OCI-LY1 (cell line): ENCODE data around the gene ADCY1.

ENCODE experiments used
- H2AFZ ChIP-seq: fragments of 200-600 bp; sonication (generic), shearing (Covaris generic); 2 replicates; pipeline ENCODE4 v1.6.0; 2014; ENCODE audit warnings: antibody characterized with exemption, mild to moderate bottlenecking, low read length
- H3F3A ChIP-seq: fragments of 200-600 bp; sonication (generic), shearing (Covaris generic); 2 replicates; pipeline ENCODE4 v1.6.0; 2014; ENCODE audit warnings: mild to moderate bottlenecking, antibody characterized with exemption, low read length, moderate library complexity; ENCODE audit not compliant: insufficient read depth
- H3K27ac ChIP-seq: fragments of 200-600 bp; sonication (generic); 2 replicates; pipeline ENCODE4 v1.5.1; 2014; ENCODE audit warnings: low read length, mixed run types, mild to moderate bottlenecking, low read depth; ENCODE audit not compliant: poor library complexity, severe bottlenecking
- H3K27me3 ChIP-seq: fragments of 200-600 bp; sonication (generic); 2 replicates; pipeline ENCODE4 v1.6.0; 2014; ENCODE audit warnings: antibody characterized with exemption, mild to moderate bottlenecking, low read length, moderate library complexity; ENCODE audit not compliant: insufficient read depth
- H3K36me3 ChIP-seq: fragments of 200-600 bp; sonication (generic); 2 replicates; pipeline ENCODE4 v1.6.1; 2014; ENCODE audit warnings: mild to moderate bottlenecking, antibody characterized with exemption, low read length, moderate library complexity, mixed read lengths; ENCODE audit not compliant: insufficient read depth
- H3K4me1 ChIP-seq: fragments of 200-600 bp; sonication (generic); 2 replicates; pipeline ENCODE4 v1.5.1; 2014; ENCODE audit warnings: mild to moderate bottlenecking, low read length, moderate library complexity; ENCODE audit not compliant: insufficient read depth, severe bottlenecking
- H3K4me2 ChIP-seq: fragments of 200-600 bp; sonication (generic), shearing (Covaris generic); 2 replicates; pipeline ENCODE4 v1.6.1; 2014; ENCODE audit warnings: low read length
- H3K4me3 ChIP-seq: fragments of 200-600 bp; sonication (generic); 2 replicates; pipeline ENCODE4 v1.5.1; 2014; ENCODE audit warnings: low read length, low read depth, mild to moderate bottlenecking, mixed read lengths; ENCODE audit not compliant: poor library complexity, severe bottlenecking
- H3K79me2 ChIP-seq: fragments of 200-600 bp; shearing (Covaris generic); 2 replicates; pipeline ENCODE4 v1.6.1; 2016; ENCODE audit warnings: mixed run types, low read length, mixed read lengths; ENCODE audit not compliant: insufficient read depth
- H3K9ac ChIP-seq: fragments of 200-600 bp; sonication (generic), shearing (Covaris generic); 2 replicates; pipeline ENCODE4 v1.6.1; 2014; ENCODE audit warnings: mild to moderate bottlenecking, low read length, mixed read lengths
- H3K9me2 ChIP-seq: fragments of 200-600 bp; sonication (generic), shearing (Covaris generic); 2 replicates; pipeline ENCODE4 v1.6.1; 2014; ENCODE audit warnings: low read depth, mild to moderate bottlenecking, low read length, mixed read lengths
- H3K9me3 ChIP-seq: fragments of 200-600 bp; shearing (Covaris generic); 2 replicates; pipeline ENCODE4 v1.6.1; 2014; ENCODE audit warnings: low read length, mixed read lengths
- H4K20me1 ChIP-seq: fragments of 200-600 bp; sonication (generic), shearing (Covaris generic); 2 replicates; pipeline ENCODE4 v1.6.0; 2016; ENCODE audit warnings: mild to moderate bottlenecking, low read length; ENCODE audit not compliant: insufficient read depth
- CTCF ChIP-seq: fragments of 200-600 bp; sonication (generic), shearing (Covaris generic); IDR thresholded peaks from 2 replicates; pipeline ENCODE4 v1.5.1; 2017; ENCODE audit warnings: mild to moderate bottlenecking, antibody characterized with exemption, low read length, moderate library complexity, mixed read lengths
- EZH2 ChIP-seq: fragments of 200-600 bp; sonication (generic), shearing (Covaris generic); IDR thresholded peaks from 2 replicates; pipeline ENCODE4 v1.8.0; 2017; ENCODE audit warnings: borderline replicate concordance, mixed run types, mild to moderate bottlenecking, antibody characterized with exemption, low read length, moderate library complexity, mixed read lengths

The ADCY1 gene

GRCh38 chr7:45699726-45700390 is 125.7 kb downstream of the ADCY1 start:
- TF ChIP-seq EZH2 (no peak), CTCF (no peak)
- Histone ChIP-seq H3K36me3 (no peaks in the 10 kb centered on the region), H3K4me1 (no peaks in the 10 kb centered on the region), H3K4me2 (no peak overlapping the region), H3F3A (no peaks in the 10 kb centered on the region), H2AFZ (no peak overlapping the region), H3K4me3 (no peak overlapping the region), H3K9ac (no peak overlapping the region), H3K27me3 (peaks cover 10% of the 10 kb centered on the region; the same call in 1 of the 2 replicates), H3K9me3 (no peaks in the 10 kb centered on the region), H3K79me2 (no peaks in the 10 kb centered on the region), H3K27ac (no peak overlapping the region), H4K20me1 (no peaks in the 10 kb centered on the region), H3K9me2 (no peaks in the 10 kb centered on the region)

GRCh38 chr7:45700556-45700955 is 126.4 kb downstream of the ADCY1 start:
- H3K4me3 ChIP-seq = no peak overlapping the region
- H2AFZ ChIP-seq = no peak overlapping the region
- no peaks in the 10 kb centered on the region for H3F3A ChIP-seq
- H3K9ac ChIP-seq = no peak overlapping the region
- no peak overlapping the region for H3K4me2 ChIP-seq
- H3K27me3 ChIP-seq = peaks cover 10% of the 10 kb centered on the region; the same call in 1 of the 2 replicates
- TF ChIP-seq EZH2 (no peak), CTCF (no peak)
- H3K36me3 ChIP-seq = no peaks in the 10 kb centered on the region
- H3K4me1 ChIP-seq = no peaks in the 10 kb centered on the region
- no peak overlapping the region for H3K27ac ChIP-seq
- no peaks in the 10 kb centered on the region for H3K79me2 ChIP-seq
- H4K20me1 ChIP-seq = no peaks in the 10 kb centered on the region
- no peaks in the 10 kb centered on the region for H3K9me3 ChIP-seq
- H3K9me2 ChIP-seq = no peaks in the 10 kb centered on the region

- Histone ChIP-seq H3K27ac (no peak overlapping the region), H3K27me3 (peaks cover 10% of the 10 kb centered on the region; the same call in 1 of the 2 replicates), H3K9ac (no peak overlapping the region)
Measured at GRCh38 chr7:45701701-45702510, 127.7 kb downstream of the ADCY1 start.

More at GRCh38 chr7:45701701-45702510, 127.7 kb downstream of the ADCY1 start:
- no peaks in the 10 kb centered on the region for H3K36me3 ChIP-seq
- H4K20me1 ChIP-seq = no peaks in the 10 kb centered on the region
- H3K4me2 ChIP-seq = no peak overlapping the region
- no peak overlapping the region for H2AFZ ChIP-seq
- no peaks in the 10 kb centered on the region for H3F3A ChIP-seq
- H3K79me2 ChIP-seq = no peaks in the 10 kb centered on the region
- TF ChIP-seq EZH2 = no peak
- no peak for TF ChIP-seq CTCF
- H3K4me1 ChIP-seq = no peaks in the 10 kb centered on the region
- H3K9me2 ChIP-seq = no peaks in the 10 kb centered on the region
- H3K9me3 ChIP-seq = no peaks in the 10 kb centered on the region
- H3K4me3 ChIP-seq = no peak overlapping the region
